H9 (cell line): ENCODE measurements around the gene FBN3. TPM values are rescaled to one million over a fixed set of nuclear protein-coding genes. Genes with fewer than 3 reads are reported as not detected.
A peak's percentile ranks its signal among the peaks of the same experiment; 100 is the strongest.

Source experiments
- DNase-seq: peaks from one replicate; pipeline ENCODE4 v3.0.0-alpha.2; 2017
- H2AFZ ChIP-seq: one replicate; pipeline ENCODE4 v1.6.1; 2013; ENCODE audit warnings: mild to moderate bottlenecking, low read length, control low read depth, moderate library complexity
- H2AK5ac ChIP-seq: 2 replicates; pipeline ENCODE4 v1.6.1; 2013; ENCODE audit warnings: low read length, control low read depth, mixed read lengths; ENCODE audit not compliant: insufficient read length
- H2BK120ac ChIP-seq: one replicate; pipeline ENCODE4 v1.6.1; 2013; ENCODE audit warnings: low read depth, mild to moderate bottlenecking, low read length, control low read depth, inconsistent platforms; ENCODE audit not compliant: poor library complexity, severe bottlenecking
- H2BK12ac ChIP-seq: 2 replicates; pipeline ENCODE4 v1.6.1; 2013; ENCODE audit warnings: low read length, control low read depth, mixed read lengths, low read depth; ENCODE audit not compliant: insufficient read length
- H2BK15ac ChIP-seq: 2 replicates; pipeline ENCODE4 v1.6.1; 2013; ENCODE audit warnings: low read depth, low read length, control low read depth
- H2BK20ac ChIP-seq: one replicate; pipeline ENCODE4 v1.6.1; 2013; ENCODE audit warnings: low read depth, mild to moderate bottlenecking, low read length, control low read depth, inconsistent platforms; ENCODE audit not compliant: poor library complexity, severe bottlenecking
- H2BK5ac ChIP-seq: 2 replicates; pipeline ENCODE4 v1.6.1; 2013; ENCODE audit warnings: low read length, control low read depth, mixed read lengths; ENCODE audit not compliant: insufficient read length
- H3K14ac ChIP-seq: 2 replicates; pipeline ENCODE4 v1.6.1; 2013; ENCODE audit warnings: low read length, control low read depth; ENCODE audit not compliant: insufficient read depth
- H3K18ac ChIP-seq: 2 replicates; pipeline ENCODE4 v1.6.1; 2013; ENCODE audit warnings: low read depth, mild to moderate bottlenecking, mixed read lengths, low read length, control low read depth; ENCODE audit not compliant: insufficient read length
- H3K23ac ChIP-seq: 2 replicates; pipeline ENCODE4 v1.6.1; 2013; ENCODE audit warnings: low read length, control low read depth, mixed read lengths, low read depth; ENCODE audit not compliant: insufficient read length
- H3K23me2 ChIP-seq: 2 replicates; pipeline ENCODE4 v1.6.1; 2013; ENCODE audit warnings: low read depth, mild to moderate bottlenecking, mixed read lengths, low read length, control low read depth; ENCODE audit not compliant: insufficient read length, poor library complexity, severe bottlenecking
- H3K27ac ChIP-seq: 2 replicates; pipeline ENCODE4 v1.5.1; 2013; ENCODE audit warnings: low read length, control low read depth, mixed read lengths, low read depth; ENCODE audit not compliant: insufficient read length
- H3K27me3 ChIP-seq: 2 replicates; pipeline ENCODE4 v1.6.1; 2013; ENCODE audit warnings: low read length, control low read depth, inconsistent platforms; ENCODE audit not compliant: insufficient read depth
- H3K4ac ChIP-seq: 2 replicates; pipeline ENCODE4 v1.6.1; 2013; ENCODE audit warnings: low read depth, mild to moderate bottlenecking, control low read depth, inconsistent platforms, low read length, moderate library complexity
- H3K4me1 ChIP-seq: 2 replicates; pipeline ENCODE4 v1.6.1; 2013; ENCODE audit warnings: low read length, control low read depth, inconsistent platforms; ENCODE audit not compliant: insufficient read depth
- H3K4me2 ChIP-seq: 2 replicates; pipeline ENCODE4 v1.6.1; 2013; ENCODE audit warnings: low read length, control low read depth, mixed read lengths; ENCODE audit not compliant: insufficient read length, insufficient read depth
- H3K56ac ChIP-seq: 2 replicates; pipeline ENCODE4 v1.6.1; 2013; ENCODE audit warnings: low read depth, mild to moderate bottlenecking, mixed read lengths, low read length, control low read depth; ENCODE audit not compliant: insufficient read length
- H3K79me1 ChIP-seq: 2 replicates; pipeline ENCODE4 v1.6.1; 2013; ENCODE audit warnings: low read depth, mild to moderate bottlenecking, moderate library complexity, low read length, control low read depth, inconsistent platforms; ENCODE audit not compliant: insufficient read depth, poor library complexity, severe bottlenecking
- H3K79me2 ChIP-seq: 2 replicates; pipeline ENCODE4 v1.6.1; 2013; ENCODE audit warnings: low read length, control low read depth, inconsistent platforms; ENCODE audit not compliant: insufficient read depth
- H3K9ac ChIP-seq: 2 replicates; pipeline ENCODE4 v1.6.1; 2013; ENCODE audit warnings: low read length, control low read depth, mixed read lengths; ENCODE audit not compliant: insufficient read length; ENCODE audit errors: extremely low read depth
- H3K9me3 ChIP-seq: one replicate; pipeline ENCODE4 v1.6.1; 2013; ENCODE audit warnings: low read depth, low read length, inconsistent platforms; ENCODE audit not compliant: control insufficient read depth
- H3T11ph ChIP-seq: one replicate; pipeline ENCODE4 v1.6.1; 2013; ENCODE audit warnings: mild to moderate bottlenecking, low read length, control low read depth, inconsistent platforms
- H4K20me1 ChIP-seq: one replicate; pipeline ENCODE4 v1.6.1; 2013; ENCODE audit not compliant: control insufficient read depth, insufficient read length, insufficient read depth
- H4K5ac ChIP-seq: 2 replicates; pipeline ENCODE4 v1.6.1; 2013; ENCODE audit warnings: low read depth, mild to moderate bottlenecking, mixed read lengths, low read length, control low read depth; ENCODE audit not compliant: insufficient read length
- H4K8ac ChIP-seq: replicated peaks from 2 replicates; pipeline ENCODE4 v1.6.1; 2013; ENCODE audit warnings: low read length, control low read depth, mixed read lengths, low read depth; ENCODE audit not compliant: insufficient read length
- H4K91ac ChIP-seq: 2 replicates; pipeline ENCODE4 v1.6.1; 2013; ENCODE audit warnings: low read depth, mild to moderate bottlenecking, moderate library complexity, mixed read lengths, low read length, control low read depth; ENCODE audit not compliant: insufficient read length
- H3K27ac Mint-ChIP-seq, 3 experiments: 2 replicates in 2 of 3; 3 replicates in 1 of 3; pipeline ENCODE4 v1.8.0; 2020 to 2021; ENCODE audit warnings: mixed read lengths in 3 of 3, mild to moderate bottlenecking in 1 of 3, moderate library complexity in 1 of 3
- H3K27me3 Mint-ChIP-seq: 2 replicates; pipeline ENCODE4 v1.8.0; 2021; ENCODE audit warnings: low read depth, mild to moderate bottlenecking, moderate library complexity, mixed read lengths
- H3K36me3 Mint-ChIP-seq, 3 experiments: 2 replicates in 2 of 3; 3 replicates in 1 of 3; pipeline ENCODE4 v1.8.0; 2020 to 2021; ENCODE audit warnings: low read depth in 3 of 3, mixed read lengths in 3 of 3; ENCODE audit not compliant: insufficient read depth in 1 of 3
- H3K4me1 Mint-ChIP-seq, 2 experiments: 2 replicates each; pipeline ENCODE4 v1.8.0; 2020; ENCODE audit warnings: mixed read lengths in 2 of 2
- H3K4me3 Mint-ChIP-seq, 2 experiments: 2 replicates in 1 of 2; 3 replicates in 1 of 2; pipeline ENCODE4 v1.8.0; 2020 to 2021; ENCODE audit warnings: mild to moderate bottlenecking in 2 of 2, mixed read lengths in 2 of 2, moderate library complexity in 1 of 2
- H3K9me3 Mint-ChIP-seq, 2 experiments: 2 replicates in 1 of 2; 3 replicates in 1 of 2; pipeline ENCODE4 v1.8.0; 2020; ENCODE audit warnings: mild to moderate bottlenecking in 2 of 2, mixed read lengths in 2 of 2, moderate library complexity in 1 of 2
- whole genome bisulfite sequencing: extraction: QIAGEN DNeasy Blood & Tissue Kit; methylation state at CpG from one replicate; pipeline ENCODE4 v1.1.7; 2013; ENCODE audit warnings: missing lambda C conversion rate, low lambda C conversion rate, mixed read lengths; ENCODE audit not compliant: insufficient read length; ENCODE audit errors: extremely low coverage; 5-methylcytosine and 5-hydroxymethylcytosine counted together
- total RNA-seq: library from RNA; stranded (reverse); gene quantifications from 2 replicates; pipeline ENCODE4 v1.2.1, GENCODE V29; 2021
- TF ChIP-seq, protein P1 (sequence below): fragments of 200-600 bp; sonication (generic); conservative IDR thresholded peaks from 3 replicates; pipeline ENCODE4 v1.8.0; 2021; ENCODE audit warnings: antibody characterized with exemption, mild to moderate bottlenecking

FBN3 gene
- total RNA-seq, 1 experiment from 2014 or later: 31.0 TPM

DNA sequence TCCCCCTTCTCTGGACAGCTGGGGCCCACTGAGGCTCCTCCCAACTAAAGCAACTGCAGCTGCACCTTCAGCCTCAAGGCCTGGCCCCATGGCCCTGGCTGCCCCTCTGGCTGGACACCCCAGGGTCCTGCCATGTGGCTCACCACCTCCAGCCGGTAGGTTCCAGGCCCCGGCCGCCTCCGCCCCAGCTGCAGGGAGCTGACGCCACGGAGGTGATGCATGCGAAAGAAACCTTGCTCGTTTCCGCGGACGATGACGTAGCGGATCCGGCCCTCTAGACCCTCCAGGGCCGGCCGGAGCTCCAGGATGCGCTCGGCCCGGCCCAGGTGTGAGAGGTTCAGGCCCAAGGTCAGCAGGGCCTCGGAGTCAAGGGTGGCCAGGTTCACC lies 83.5 kb downstream of the FBN3 start:
- Mint-ChIP-seq H3K4me3 (no peak overlapping the region), H3K9me3 (peaks cover 13% of the 10 kb centered on the region in 2 experiments), H3K4me1 (0 out of 4 replicates have a peak, but pooled peaks cover 0 to 2% of the 10 kb centered on the region in 2 experiments), H3K27me3 (peaks cover 3% of the 10 kb centered on the region; the same call in 1 of the 2 replicates), H3K27ac (peak overlapping the region; percentile 14 to 93 (median 49); a peak in 2 of 7 replicates), H3K36me3 (peaks cover 12 to 17% (median 15%) of the 10 kb centered on the region in 3 experiments)
- no peak for DNase-seq
- H3K18ac ChIP-seq: no peak overlapping the region
- no peak overlapping the region for H4K8ac ChIP-seq
- no peak overlapping the region for H2AFZ ChIP-seq
- H2BK20ac ChIP-seq: no peak overlapping the region
- H2BK15ac ChIP-seq: no peak overlapping the region
- no peak overlapping the region for H2AK5ac ChIP-seq
- H3K4me2 ChIP-seq: no peak overlapping the region
- WGBS: no CpG with 5 or more reads among the region's 20 CpGs
- no peak overlapping the region for H2BK5ac ChIP-seq
- H3K23ac ChIP-seq: no peak overlapping the region
- H3K4ac ChIP-seq: no peak overlapping the region
- H3K9ac ChIP-seq: no peak overlapping the region
- no peak overlapping the region for H2BK120ac ChIP-seq
- no peak overlapping the region for H3K27ac ChIP-seq
- H3T11ph ChIP-seq: no peak overlapping the region
- H3K27me3 ChIP-seq: no peaks in the 10 kb centered on the region
- H4K91ac ChIP-seq: no peak overlapping the region
- no peaks in the 10 kb centered on the region for H3K4me1 ChIP-seq
- H3K14ac ChIP-seq: no peak overlapping the region
- no peaks in the 10 kb centered on the region for H3K79me2 ChIP-seq
- H3K56ac ChIP-seq: no peak overlapping the region
- H2BK12ac ChIP-seq: no peak overlapping the region
- H3K9me3 ChIP-seq: no peaks in the 10 kb centered on the region
- H4K20me1 ChIP-seq: no peaks in the 10 kb centered on the region
- no peaks in the 10 kb centered on the region for H3K23me2 ChIP-seq
- no peaks in the 10 kb centered on the region for H3K79me1 ChIP-seq
- H4K5ac ChIP-seq: no peak overlapping the region
- TF ChIP-seq, protein P1, sequence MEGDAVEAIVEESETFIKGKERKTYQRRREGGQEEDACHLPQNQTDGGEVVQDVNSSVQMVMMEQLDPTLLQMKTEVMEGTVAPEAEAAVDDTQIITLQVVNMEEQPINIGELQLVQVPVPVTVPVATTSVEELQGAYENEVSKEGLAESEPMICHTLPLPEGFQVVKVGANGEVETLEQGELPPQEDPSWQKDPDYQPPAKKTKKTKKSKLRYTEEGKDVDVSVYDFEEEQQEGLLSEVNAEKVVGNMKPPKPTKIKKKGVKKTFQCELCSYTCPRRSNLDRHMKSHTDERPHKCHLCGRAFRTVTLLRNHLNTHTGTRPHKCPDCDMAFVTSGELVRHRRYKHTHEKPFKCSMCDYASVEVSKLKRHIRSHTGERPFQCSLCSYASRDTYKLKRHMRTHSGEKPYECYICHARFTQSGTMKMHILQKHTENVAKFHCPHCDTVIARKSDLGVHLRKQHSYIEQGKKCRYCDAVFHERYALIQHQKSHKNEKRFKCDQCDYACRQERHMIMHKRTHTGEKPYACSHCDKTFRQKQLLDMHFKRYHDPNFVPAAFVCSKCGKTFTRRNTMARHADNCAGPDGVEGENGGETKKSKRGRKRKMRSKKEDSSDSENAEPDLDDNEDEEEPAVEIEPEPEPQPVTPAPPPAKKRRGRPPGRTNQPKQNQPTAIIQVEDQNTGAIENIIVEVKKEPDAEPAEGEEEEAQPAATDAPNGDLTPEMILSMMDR: no peak
